22Rv1 (cell line): Measurements from ENCODE around the gene STARD10.

Experiments used
- ZFX ChIP-seq: fragments of 450-650 bp; IDR thresholded peaks from 2 replicates; pipeline ENCODE4 v1.6.1; 2017; ENCODE audit warnings: antibody characterized with exemption, borderline replicate concordance
- TF ChIP-seq, protein P1 (sequence below): fragments of 450-650 bp; IDR thresholded peaks from 2 replicates; pipeline ENCODE4 v1.5.1; 2017; ENCODE audit warnings: mild to moderate bottlenecking

DNA sequence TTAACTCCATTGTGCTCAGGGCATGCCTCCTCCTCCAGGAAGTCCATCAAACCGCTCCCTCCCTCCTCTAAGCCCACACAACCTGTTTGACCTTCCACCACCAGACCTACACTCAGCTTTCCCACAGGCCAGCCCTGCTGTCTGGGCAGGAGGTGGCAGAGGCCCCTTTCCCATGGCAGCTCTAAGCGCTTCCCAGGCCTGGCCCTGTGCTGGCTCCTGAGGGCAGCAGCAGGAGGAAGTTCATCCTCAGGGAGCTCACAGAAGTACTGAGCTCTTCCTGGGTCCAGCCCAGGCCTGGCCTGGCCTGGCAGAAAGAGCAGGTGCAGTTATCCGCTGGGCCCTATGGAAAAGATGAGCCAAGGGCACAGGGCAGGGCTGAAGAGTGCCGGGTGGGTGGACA is 73.1 kb downstream of the STARD10 start:
- TF ChIP-seq, protein P1, sequence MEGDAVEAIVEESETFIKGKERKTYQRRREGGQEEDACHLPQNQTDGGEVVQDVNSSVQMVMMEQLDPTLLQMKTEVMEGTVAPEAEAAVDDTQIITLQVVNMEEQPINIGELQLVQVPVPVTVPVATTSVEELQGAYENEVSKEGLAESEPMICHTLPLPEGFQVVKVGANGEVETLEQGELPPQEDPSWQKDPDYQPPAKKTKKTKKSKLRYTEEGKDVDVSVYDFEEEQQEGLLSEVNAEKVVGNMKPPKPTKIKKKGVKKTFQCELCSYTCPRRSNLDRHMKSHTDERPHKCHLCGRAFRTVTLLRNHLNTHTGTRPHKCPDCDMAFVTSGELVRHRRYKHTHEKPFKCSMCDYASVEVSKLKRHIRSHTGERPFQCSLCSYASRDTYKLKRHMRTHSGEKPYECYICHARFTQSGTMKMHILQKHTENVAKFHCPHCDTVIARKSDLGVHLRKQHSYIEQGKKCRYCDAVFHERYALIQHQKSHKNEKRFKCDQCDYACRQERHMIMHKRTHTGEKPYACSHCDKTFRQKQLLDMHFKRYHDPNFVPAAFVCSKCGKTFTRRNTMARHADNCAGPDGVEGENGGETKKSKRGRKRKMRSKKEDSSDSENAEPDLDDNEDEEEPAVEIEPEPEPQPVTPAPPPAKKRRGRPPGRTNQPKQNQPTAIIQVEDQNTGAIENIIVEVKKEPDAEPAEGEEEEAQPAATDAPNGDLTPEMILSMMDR, result no peak
- TF ChIP-seq ZFX, result no peak
